Activated CD4-positive, alpha-beta T cell treated with anti-CD3 and anti-CD28 coated beads for 36 hours (primary cell): Measurements from ENCODE around the gene PRPSAP1. TPM values are rescaled to one million over a fixed set of nuclear protein-coding genes. Genes with fewer than 3 reads are reported as not detected.
A peak's percentile ranks its signal among the peaks of the same experiment; 100 is the strongest.
"Not testable (repeated sequence)": the region's sequence is repeated elsewhere in the genome, so short reads cannot be mapped to it uniquely, and the experiment has no call there.

Source experiments
- ATAC-seq: fragments of 200-7000 bp; cut with Tn5 transposase; one replicate; pipeline ENCODE4 v1.10.0; 2021; ENCODE audit warnings: mild to moderate bottlenecking, moderate library complexity
- CTCF ChIA-PET: fragments of 350-600 bp; sonication (Branson Sonifier 250); formaldehyde crosslinking; loops from one replicate; lab custom pipeline; 2021; ENCODE audit warnings: antibody characterized with exemption; lab: Charles Lee
- POLR2A ChIA-PET: fragments of 350-600 bp; sonication (Branson Sonifier 250); formaldehyde crosslinking; loops from one replicate; lab custom pipeline; 2021; ENCODE audit warnings: antibody characterized with exemption, inconsistent platforms; lab: Charles Lee
- DNase-seq: peaks from one replicate; pipeline ENCODE4 v3.0.0-alpha.2; 2020
- H3K27ac Mint-ChIP-seq: one replicate; pipeline ENCODE4 v1.8.0; 2021; ENCODE audit warnings: mixed read lengths
- H3K27me3 Mint-ChIP-seq: one replicate; pipeline ENCODE4 v1.8.0; 2021; ENCODE audit warnings: mixed read lengths
- H3K36me3 Mint-ChIP-seq: one replicate; pipeline ENCODE4 v1.8.0; 2021; ENCODE audit warnings: low read depth, mixed read lengths
- H3K4me1 Mint-ChIP-seq: one replicate; pipeline ENCODE4 v1.8.0; 2021; ENCODE audit warnings: mixed read lengths
- H3K4me3 Mint-ChIP-seq: one replicate; pipeline ENCODE4 v1.8.0; 2021; ENCODE audit warnings: mild to moderate bottlenecking, moderate library complexity, mixed read lengths
- H3K9me3 Mint-ChIP-seq: one replicate; pipeline ENCODE4 v1.8.0; 2021; ENCODE audit warnings: low read depth, mixed read lengths
- intact Hi-C, 2 experiments: fragments of 100-400 bp; cut with DNase I in 1 of 2; cut with micrococcal nuclease in 1 of 2; formaldehyde crosslinking; loops; one replicate each; pipeline versions ENCODE4 v1.14.2 to v1.15.1; 2022 to 2024; cut with DNase I, micrococcal nuclease
- total RNA-seq, 2 experiments: library from RNA; stranded (reverse); gene quantifications; one replicate each; pipeline ENCODE4 v1.2.3, GENCODE V29; 2021

The PRPSAP1 gene
- total RNA-seq, 2 experiments from 2014 or later = 26.7 to 34.9 TPM

- H3K27me3 Mint-ChIP-seq = no peaks in the 10 kb centered on the region
- peak overlapping the region; percentile 100 for H3K27ac Mint-ChIP-seq
- ChIA-PET CTCF (interaction anchor here (0.7 to 2.6 kb wide), 6 partner anchors 11 to 126 kb away, joined by 3 to 9 read pairs (median 6); no protein-coding TSS in a partner anchor), POLR2A (interaction anchor here (0.6 to 3.9 kb wide), 11 partner anchors 13 to 280 kb away, joined by 3 to 29 read pairs (median 5); no protein-coding TSS in a partner anchor)
- peaks cover 59% of the 10 kb centered on the region for H3K36me3 Mint-ChIP-seq
- ATAC-seq = no peak
- DNase-seq = peak; percentile 62
- H3K9me3 Mint-ChIP-seq = no peaks in the 10 kb centered on the region
- intact Hi-C loops = loop anchor here in 1 of 2 experiments (10.0 kb wide), 1 partner anchor 365 kb away; the partner anchor contains the start of gene MRPL38
- H3K4me1 Mint-ChIP-seq = peaks cover 59% of the 10 kb centered on the region
- H3K4me3 Mint-ChIP-seq = peak overlapping the region; percentile 96
Observed at GRCh38 chr17:76270127-76270592, 83.6 kb downstream of the PRPSAP1 start.

GRCh38 chr17:76268991-76269981 lies 84.4 kb downstream of the PRPSAP1 start:
- ChIA-PET CTCF (interaction anchor here (0.7 to 2.6 kb wide), 10 partner anchors 9 to 125 kb away, joined by 3 to 7 read pairs (median 4); no protein-coding TSS in a partner anchor), POLR2A (interaction anchor here (0.5 to 5.1 kb wide), 18 partner anchors 10 to 1096 kb away, joined by 3 to 36 read pairs (median 4); partner anchors contain the start of genes FOXJ1 and SRP68)
- Mint-ChIP-seq H3K4me3 (peak overlapping the region; percentile 96), H3K27me3 (no peaks in the 10 kb centered on the region), H3K4me1 (peaks cover 56% of the 10 kb centered on the region), H3K36me3 (peaks cover 59% of the 10 kb centered on the region), H3K27ac (peak overlapping the region; percentile 100), H3K9me3 (no peaks in the 10 kb centered on the region)
- intact Hi-C loops = loop anchor here (1.0 to 10.0 kb wide), 5 partner anchors 77 to 1186 kb away; partner anchors contain the start of genes MFSD11 (in 1 of the 2), SRSF2 (in 1 of the 2) and WBP2 (in 1 of the 2)
- DNase-seq = peak; percentile 47
- ATAC-seq = no peak

DNA sequence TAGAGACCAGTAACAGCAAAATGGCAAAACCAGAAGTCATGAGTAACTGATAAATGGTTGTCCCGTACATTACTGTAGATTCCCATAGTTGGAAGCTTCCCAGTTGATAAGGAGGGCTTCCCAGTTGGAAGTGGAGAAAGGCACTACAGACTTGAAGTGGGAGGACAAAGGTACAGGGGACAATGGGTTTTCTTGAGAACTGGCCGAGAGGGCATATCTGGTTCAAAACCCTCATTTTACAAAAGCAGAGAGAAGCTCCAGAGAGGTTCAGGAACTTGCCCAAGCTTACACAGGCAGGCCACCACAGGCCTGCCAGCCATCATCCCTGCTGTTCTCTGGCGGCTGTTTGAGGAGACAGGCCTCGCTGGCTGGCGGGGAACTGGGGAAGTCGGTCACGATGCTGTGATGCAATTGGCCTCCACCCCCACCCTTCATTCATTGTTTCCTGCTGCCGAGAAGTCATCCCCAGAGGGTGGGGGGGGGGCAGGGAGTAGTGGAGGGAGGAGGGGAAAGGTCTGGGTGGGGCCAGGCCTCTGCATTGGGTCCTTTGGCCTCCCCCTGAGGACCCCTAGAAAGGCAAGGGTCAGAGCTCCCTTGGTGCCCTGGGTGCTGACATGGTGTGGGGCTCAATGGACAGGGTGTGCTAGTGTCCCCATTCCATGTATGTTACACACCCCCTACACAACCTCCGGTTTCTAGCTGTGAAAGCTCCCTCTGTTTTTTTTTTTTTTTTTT lies 85.5 kb downstream of the PRPSAP1 start:
- CTCF ChIA-PET = interaction anchor here (0.5 to 1.8 kb wide), 10 partner anchors 10 to 1185 kb away, joined by 3 to 7 read pairs (median 3); no protein-coding TSS in a partner anchor
- POLR2A ChIA-PET = interaction anchor here (0.9 to 5.1 kb wide), 13 partner anchors 12 to 488 kb away, joined by 3 to 36 read pairs (median 5); partner anchors contain the start of genes FOXJ1 and SRP68
- Mint-ChIP-seq H3K9me3 (no peaks in the 10 kb centered on the region), H3K27me3 (no peaks in the 10 kb centered on the region), H3K36me3 (peaks cover 57% of the 10 kb centered on the region), H3K4me3 (peak overlapping the region; percentile 96), H3K27ac (peak overlapping the region; percentile 100), H3K4me1 (peaks cover 56% of the 10 kb centered on the region)
- intact Hi-C loops = loop anchor here (1.0 to 10.0 kb wide), 5 partner anchors 76 to 1187 kb away; partner anchors contain the start of genes MFSD11 (in 1 of the 2), SRSF2 (in 1 of the 2) and WBP2 (in 1 of the 2)
- peak; percentile 3 for ATAC-seq
- peak; percentile 91 for DNase-seq

DNA sequence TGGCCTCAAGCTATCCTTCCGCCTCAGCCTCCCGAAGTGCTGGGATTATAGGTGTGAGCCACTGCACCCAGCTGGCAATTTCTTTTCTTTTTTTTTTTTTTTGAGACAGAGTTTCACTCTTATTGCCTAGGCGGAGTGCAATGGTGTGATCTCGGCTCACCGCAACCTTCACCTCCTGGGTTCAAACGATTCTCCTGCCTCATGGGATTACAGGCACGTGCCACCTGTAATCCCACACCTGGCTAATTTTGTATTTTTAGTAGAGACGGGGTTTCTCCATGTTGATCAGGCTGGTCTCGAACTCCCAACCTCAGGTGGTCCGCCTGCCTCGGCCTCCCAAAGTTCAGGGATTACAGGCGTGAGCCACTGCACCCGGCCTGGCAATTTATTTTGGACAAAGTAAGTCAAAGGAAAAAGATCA lies 86.1 kb downstream of the PRPSAP1 start:
- H3K27me3 Mint-ChIP-seq, ATAC-seq, H3K9me3 Mint-ChIP-seq: not testable (repeated sequence)
- peak overlapping the region; percentile 100 for H3K27ac Mint-ChIP-seq
- CTCF ChIA-PET = interaction anchor here (0.7 to 1.6 kb wide), 8 partner anchors 10 to 1186 kb away, joined by 3 to 6 read pairs (median 3); no protein-coding TSS in a partner anchor
- H3K36me3 Mint-ChIP-seq = peaks cover 57% of the 10 kb centered on the region
- peak overlapping the region; percentile 96 for H3K4me3 Mint-ChIP-seq
- peak; percentile 64 for DNase-seq
- H3K4me1 Mint-ChIP-seq = peaks cover 56% of the 10 kb centered on the region
- intact Hi-C loops = loop anchor here (1.0 to 10.0 kb wide), 5 partner anchors 75 to 1187 kb away; partner anchors contain the start of genes MFSD11 (in 1 of the 2), SRSF2 (in 1 of the 2) and WBP2 (in 1 of the 2)
- POLR2A ChIA-PET = interaction anchor here (0.6 to 5.1 kb wide), 13 partner anchors 12 to 465 kb away, joined by 3 to 36 read pairs (median 9); no protein-coding TSS in a partner anchor

GRCh38 chr17:76267051-76267576 lies 86.6 kb downstream of the PRPSAP1 start:
- no peak for ATAC-seq
- Mint-ChIP-seq H3K4me1 (peaks cover 58% of the 10 kb centered on the region), H3K4me3 (peak overlapping the region; percentile 96), H3K36me3 (peaks cover 57% of the 10 kb centered on the region), H3K27me3 (no peaks in the 10 kb centered on the region), H3K27ac (peak overlapping the region; percentile 100), H3K9me3 (no peaks in the 10 kb centered on the region)
- peak; percentile 26 for DNase-seq
- intact Hi-C loops = loop anchor here (5.0 to 10.0 kb wide), 4 partner anchors 410 to 1188 kb away; partner anchors contain the start of genes MFSD11 (in 1 of the 2), SRSF2 (in 1 of the 2) and WBP2 (in 1 of the 2)
- CTCF ChIA-PET = interaction anchor here (0.5 to 1.4 kb wide), 7 partner anchors 10 to 1186 kb away, joined by 3 to 4 read pairs (median 3); no protein-coding TSS in a partner anchor
- POLR2A ChIA-PET = interaction anchor here (0.6 to 5.1 kb wide), 15 partner anchors 11 to 466 kb away, joined by 3 to 36 read pairs (median 4); no protein-coding TSS in a partner anchor

DNA sequence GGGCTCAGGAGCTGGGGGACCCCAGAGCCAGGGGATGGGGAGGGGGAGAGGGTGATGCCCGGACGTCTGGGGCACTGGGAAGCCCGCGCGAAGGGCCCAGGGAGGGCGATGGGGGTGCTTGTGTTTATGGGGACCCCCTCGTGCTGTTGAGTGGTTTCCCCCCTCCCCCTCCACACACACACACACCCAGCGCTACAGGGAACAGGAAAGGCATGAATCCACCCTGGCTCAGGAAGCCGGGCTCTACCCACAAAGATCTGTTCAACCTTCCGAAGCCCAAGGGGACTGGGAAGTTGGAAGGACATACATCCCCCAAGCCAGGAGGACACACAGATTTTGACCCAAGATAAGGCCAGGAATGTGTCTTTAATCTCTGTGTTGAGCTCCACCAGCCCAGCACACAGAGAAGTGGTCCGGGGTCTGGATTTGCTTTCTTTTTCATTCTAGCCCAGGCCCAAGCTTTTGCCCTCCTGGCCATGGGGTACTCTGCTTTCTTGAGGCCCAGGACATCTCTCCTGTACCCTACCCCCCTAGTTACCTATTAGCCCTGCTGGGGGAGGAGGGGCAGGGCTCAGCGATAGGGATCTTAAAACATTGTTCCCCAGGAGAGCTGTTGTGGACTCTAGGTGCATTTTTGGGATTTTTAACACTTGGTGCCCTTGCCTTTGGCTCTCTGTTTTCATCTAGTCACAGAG lies 87.3 kb downstream of the PRPSAP1 start:
- peaks cover 61% of the 10 kb centered on the region for H3K4me1 Mint-ChIP-seq
- DNase-seq (peak; percentile 55), ATAC-seq (no peak)
- no peaks in the 10 kb centered on the region for H3K9me3 Mint-ChIP-seq
- H3K36me3 Mint-ChIP-seq = peaks cover 53% of the 10 kb centered on the region
- intact Hi-C loops = loop anchor here (1.0 to 10.0 kb wide), 5 partner anchors 409 to 1188 kb away; partner anchors contain the start of genes MFSD11 (in 1 of the 2), SRSF2 (in 1 of the 2) and WBP2 (in 1 of the 2)
- no peaks in the 10 kb centered on the region for H3K27me3 Mint-ChIP-seq
- H3K27ac Mint-ChIP-seq = peak overlapping the region; percentile 100
- H3K4me3 Mint-ChIP-seq = peak overlapping the region; percentile 96
- POLR2A ChIA-PET = interaction anchor here (0.6 to 5.1 kb wide), 12 partner anchors 11 to 368 kb away, joined by 3 to 36 read pairs (median 6); no protein-coding TSS in a partner anchor
- CTCF ChIA-PET = interaction anchor here (0.5 to 1.1 kb wide), 5 partner anchors 9 to 255 kb away, joined by 3 to 4 read pairs (median 3); no protein-coding TSS in a partner anchor

DNA sequence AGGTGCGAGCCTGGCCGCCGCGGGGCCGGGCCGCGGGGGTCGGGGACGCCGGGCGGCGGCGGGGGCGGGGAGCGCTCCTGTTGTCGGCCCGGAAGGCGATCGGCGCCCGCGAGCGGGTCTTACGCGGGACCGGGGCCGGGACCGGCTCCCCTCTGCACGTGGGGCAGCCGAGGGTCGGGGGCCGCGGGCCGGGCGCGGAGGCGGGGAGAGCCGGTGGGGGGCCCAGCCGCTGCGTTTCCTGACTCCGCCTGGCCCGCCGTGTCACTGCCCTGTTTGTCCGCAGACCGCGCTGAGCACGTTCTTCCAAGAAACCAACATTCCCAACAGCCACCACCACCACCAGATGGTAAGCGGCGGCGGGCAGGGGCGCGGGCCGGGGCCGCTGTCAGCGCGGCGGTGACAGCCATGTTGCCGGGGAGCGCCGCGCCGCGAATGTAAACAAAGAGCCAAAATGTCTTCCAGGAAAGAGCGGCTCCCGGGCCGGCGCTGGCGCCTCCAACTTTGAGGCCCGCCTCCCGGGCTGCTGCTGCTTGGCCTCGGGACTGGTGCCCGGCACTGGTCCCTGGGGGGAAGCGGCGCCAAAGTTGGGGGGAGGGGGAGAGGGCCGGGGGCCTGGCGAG lies 88.0 kb downstream of the PRPSAP1 start:
- no peaks in the 10 kb centered on the region for H3K9me3 Mint-ChIP-seq
- POLR2A ChIA-PET = interaction anchor here (0.6 to 5.1 kb wide), 16 partner anchors 9 to 968 kb away, joined by 4 to 36 read pairs (median 10); partner anchors contain the start of gene SRP68
- DNase-seq (peak; percentile 77), ATAC-seq (no peak)
- CTCF ChIA-PET = interaction anchor here (0.6 to 3.4 kb wide), 6 partner anchors 14 to 255 kb away, joined by 3 to 21 read pairs (median 4); no protein-coding TSS in a partner anchor
- peaks cover 55% of the 10 kb centered on the region for H3K4me1 Mint-ChIP-seq
- peak overlapping the region; percentile 87 for H3K27ac Mint-ChIP-seq
- intact Hi-C loops = loop anchor here (1.0 to 10.0 kb wide), 9 partner anchors 19 to 1189 kb away; partner anchors contain the start of genes JMJD6 (in 1 of the 2), METTL23 (in 1 of the 2), MFSD11 (in 1 of the 2) and SRSF2 (in 1 of the 2)
- H3K36me3 Mint-ChIP-seq = peaks cover 46% of the 10 kb centered on the region
- no peaks in the 10 kb centered on the region for H3K27me3 Mint-ChIP-seq
- peak overlapping the region; percentile 96 for H3K4me3 Mint-ChIP-seq

DNA sequence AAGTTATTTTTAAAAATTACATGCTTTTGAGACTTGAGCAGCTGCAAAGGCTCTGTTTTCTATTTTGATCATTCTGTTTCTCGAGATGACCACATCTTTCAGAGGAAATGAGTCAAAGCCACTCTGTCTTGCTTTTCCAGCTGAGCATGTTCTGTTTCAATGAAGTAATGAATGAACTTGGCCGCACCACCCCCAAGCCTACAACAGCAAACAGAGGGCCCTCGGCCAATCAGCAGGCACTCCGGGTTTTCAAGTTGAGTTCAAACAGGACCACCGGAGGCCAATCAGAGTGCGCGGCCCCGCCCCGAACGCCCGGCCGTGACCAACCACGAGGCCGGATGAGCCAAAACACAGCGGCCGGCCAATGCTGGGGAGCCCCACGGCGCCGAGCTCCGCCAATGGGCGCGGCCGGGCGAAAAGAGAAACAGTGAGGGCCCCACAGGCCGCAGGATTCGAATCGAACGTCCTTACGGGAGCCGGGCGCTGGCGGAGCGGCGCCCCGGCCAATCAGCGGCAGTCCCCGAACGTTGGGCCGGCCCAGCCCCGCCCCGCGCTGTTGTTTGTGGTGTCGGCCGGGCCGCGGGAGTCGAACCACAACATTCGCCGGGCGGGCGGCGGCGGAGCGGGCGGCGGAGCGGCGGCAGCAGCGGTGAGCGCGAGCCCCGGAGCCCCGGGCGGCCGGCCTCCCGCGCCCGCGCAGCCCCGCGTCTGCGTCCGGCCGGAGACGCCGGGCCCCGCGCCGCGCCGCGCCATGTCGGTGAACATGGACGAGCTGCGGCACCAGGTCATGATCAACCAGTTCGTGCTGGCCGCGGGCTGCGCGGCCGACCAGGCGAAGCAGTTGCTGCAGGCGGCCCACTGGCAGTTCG lies 88.7 kb downstream of the PRPSAP1 start, which contains the start of gene UBALD2:
TSS of gene UBALD2 (plus strand) at position 594 of the 869 bp plus-strand sequence. CDS start at position 752, 158 bp downstream.
- intact Hi-C loops = loop anchor here (1.0 to 10.0 kb wide), 13 partner anchors 7 to 1190 kb away; partner anchors contain the start of genes JMJD6 (in 1 of the 2), METTL23 (in 1 of the 2), MFSD11 (in 1 of the 2) and RNF157 (in 1 of the 2)
- H3K4me1 Mint-ChIP-seq = peaks cover 52% of the 10 kb centered on the region
- DNase-seq (peak; percentile 99), ATAC-seq (peak; percentile 81)
- POLR2A ChIA-PET = interaction anchor here (0.5 to 5.1 kb wide), 22 partner anchors 8 to 967 kb away, joined by 3 to 29 read pairs (median 6); partner anchors contain the start of genes EXOC7 and SRP68
- CTCF ChIA-PET = interaction anchor here (0.7 to 3.4 kb wide), 14 partner anchors 7 to 83 kb away, joined by 3 to 21 read pairs (median 5); no protein-coding TSS in a partner anchor
- H3K36me3 Mint-ChIP-seq = peaks cover 43% of the 10 kb centered on the region
- H3K27me3 Mint-ChIP-seq = no peaks in the 10 kb centered on the region
- no peaks in the 10 kb centered on the region for H3K9me3 Mint-ChIP-seq
- peak within 1 kb of the TSS; percentile 96 for H3K4me3 Mint-ChIP-seq
- H3K27ac Mint-ChIP-seq = peak within 1 kb of the TSS; percentile 100
